H9 (cell line): ENCODE results near the gene KAZN. TPM values are rescaled to one million over a fixed set of nuclear protein-coding genes. Genes with fewer than 3 reads are reported as not detected.

Experiments used
- DNase-seq: peaks from one replicate; pipeline ENCODE4 v3.0.0-alpha.2; 2017
- H2AFZ ChIP-seq: one replicate; pipeline ENCODE4 v1.6.1; 2013; ENCODE audit warnings: mild to moderate bottlenecking, low read length, control low read depth, moderate library complexity
- H2AK5ac ChIP-seq: 2 replicates; pipeline ENCODE4 v1.6.1; 2013; ENCODE audit warnings: low read length, control low read depth, mixed read lengths; ENCODE audit not compliant: insufficient read length
- H2BK120ac ChIP-seq: one replicate; pipeline ENCODE4 v1.6.1; 2013; ENCODE audit warnings: low read depth, mild to moderate bottlenecking, low read length, control low read depth, inconsistent platforms; ENCODE audit not compliant: poor library complexity, severe bottlenecking
- H2BK12ac ChIP-seq: 2 replicates; pipeline ENCODE4 v1.6.1; 2013; ENCODE audit warnings: low read length, control low read depth, mixed read lengths, low read depth; ENCODE audit not compliant: insufficient read length
- H2BK15ac ChIP-seq: 2 replicates; pipeline ENCODE4 v1.6.1; 2013; ENCODE audit warnings: low read depth, low read length, control low read depth
- H2BK20ac ChIP-seq: one replicate; pipeline ENCODE4 v1.6.1; 2013; ENCODE audit warnings: low read depth, mild to moderate bottlenecking, low read length, control low read depth, inconsistent platforms; ENCODE audit not compliant: poor library complexity, severe bottlenecking
- H2BK5ac ChIP-seq: 2 replicates; pipeline ENCODE4 v1.6.1; 2013; ENCODE audit warnings: low read length, control low read depth, mixed read lengths; ENCODE audit not compliant: insufficient read length
- H3K14ac ChIP-seq: 2 replicates; pipeline ENCODE4 v1.6.1; 2013; ENCODE audit warnings: low read length, control low read depth; ENCODE audit not compliant: insufficient read depth
- H3K18ac ChIP-seq: 2 replicates; pipeline ENCODE4 v1.6.1; 2013; ENCODE audit warnings: low read depth, mild to moderate bottlenecking, mixed read lengths, low read length, control low read depth; ENCODE audit not compliant: insufficient read length
- H3K23ac ChIP-seq: 2 replicates; pipeline ENCODE4 v1.6.1; 2013; ENCODE audit warnings: low read length, control low read depth, mixed read lengths, low read depth; ENCODE audit not compliant: insufficient read length
- H3K23me2 ChIP-seq: 2 replicates; pipeline ENCODE4 v1.6.1; 2013; ENCODE audit warnings: low read depth, mild to moderate bottlenecking, mixed read lengths, low read length, control low read depth; ENCODE audit not compliant: insufficient read length, poor library complexity, severe bottlenecking
- H3K27ac ChIP-seq: 2 replicates; pipeline ENCODE4 v1.5.1; 2013; ENCODE audit warnings: low read length, control low read depth, mixed read lengths, low read depth; ENCODE audit not compliant: insufficient read length
- H3K27me3 ChIP-seq: 2 replicates; pipeline ENCODE4 v1.6.1; 2013; ENCODE audit warnings: low read length, control low read depth, inconsistent platforms; ENCODE audit not compliant: insufficient read depth
- H3K4ac ChIP-seq: 2 replicates; pipeline ENCODE4 v1.6.1; 2013; ENCODE audit warnings: low read depth, mild to moderate bottlenecking, control low read depth, inconsistent platforms, low read length, moderate library complexity
- H3K4me1 ChIP-seq: 2 replicates; pipeline ENCODE4 v1.6.1; 2013; ENCODE audit warnings: low read length, control low read depth, inconsistent platforms; ENCODE audit not compliant: insufficient read depth
- H3K4me2 ChIP-seq: 2 replicates; pipeline ENCODE4 v1.6.1; 2013; ENCODE audit warnings: low read length, control low read depth, mixed read lengths; ENCODE audit not compliant: insufficient read length, insufficient read depth
- H3K56ac ChIP-seq: 2 replicates; pipeline ENCODE4 v1.6.1; 2013; ENCODE audit warnings: low read depth, mild to moderate bottlenecking, mixed read lengths, low read length, control low read depth; ENCODE audit not compliant: insufficient read length
- H3K79me1 ChIP-seq: 2 replicates; pipeline ENCODE4 v1.6.1; 2013; ENCODE audit warnings: low read depth, mild to moderate bottlenecking, moderate library complexity, low read length, control low read depth, inconsistent platforms; ENCODE audit not compliant: insufficient read depth, poor library complexity, severe bottlenecking
- H3K79me2 ChIP-seq: 2 replicates; pipeline ENCODE4 v1.6.1; 2013; ENCODE audit warnings: low read length, control low read depth, inconsistent platforms; ENCODE audit not compliant: insufficient read depth
- H3K9ac ChIP-seq: 2 replicates; pipeline ENCODE4 v1.6.1; 2013; ENCODE audit warnings: low read length, control low read depth, mixed read lengths; ENCODE audit not compliant: insufficient read length; ENCODE audit errors: extremely low read depth
- H3K9me3 ChIP-seq: one replicate; pipeline ENCODE4 v1.6.1; 2013; ENCODE audit warnings: low read depth, low read length, inconsistent platforms; ENCODE audit not compliant: control insufficient read depth
- H3T11ph ChIP-seq: one replicate; pipeline ENCODE4 v1.6.1; 2013; ENCODE audit warnings: mild to moderate bottlenecking, low read length, control low read depth, inconsistent platforms
- H4K20me1 ChIP-seq: one replicate; pipeline ENCODE4 v1.6.1; 2013; ENCODE audit not compliant: control insufficient read depth, insufficient read length, insufficient read depth
- H4K5ac ChIP-seq: 2 replicates; pipeline ENCODE4 v1.6.1; 2013; ENCODE audit warnings: low read depth, mild to moderate bottlenecking, mixed read lengths, low read length, control low read depth; ENCODE audit not compliant: insufficient read length
- H4K8ac ChIP-seq: replicated peaks from 2 replicates; pipeline ENCODE4 v1.6.1; 2013; ENCODE audit warnings: low read length, control low read depth, mixed read lengths, low read depth; ENCODE audit not compliant: insufficient read length
- H4K91ac ChIP-seq: 2 replicates; pipeline ENCODE4 v1.6.1; 2013; ENCODE audit warnings: low read depth, mild to moderate bottlenecking, moderate library complexity, mixed read lengths, low read length, control low read depth; ENCODE audit not compliant: insufficient read length
- H3K27ac Mint-ChIP-seq, 3 experiments: 2 replicates in 2 of 3; 3 replicates in 1 of 3; pipeline ENCODE4 v1.8.0; 2020 to 2021; ENCODE audit warnings: mixed read lengths in 3 of 3, mild to moderate bottlenecking in 1 of 3, moderate library complexity in 1 of 3
- H3K27me3 Mint-ChIP-seq: 2 replicates; pipeline ENCODE4 v1.8.0; 2021; ENCODE audit warnings: low read depth, mild to moderate bottlenecking, moderate library complexity, mixed read lengths
- H3K36me3 Mint-ChIP-seq, 3 experiments: 2 replicates in 2 of 3; 3 replicates in 1 of 3; pipeline ENCODE4 v1.8.0; 2020 to 2021; ENCODE audit warnings: low read depth in 3 of 3, mixed read lengths in 3 of 3; ENCODE audit not compliant: insufficient read depth in 1 of 3
- H3K4me1 Mint-ChIP-seq, 2 experiments: 2 replicates each; pipeline ENCODE4 v1.8.0; 2020; ENCODE audit warnings: mixed read lengths in 2 of 2
- H3K4me3 Mint-ChIP-seq, 2 experiments: 2 replicates in 1 of 2; 3 replicates in 1 of 2; pipeline ENCODE4 v1.8.0; 2020 to 2021; ENCODE audit warnings: mild to moderate bottlenecking in 2 of 2, mixed read lengths in 2 of 2, moderate library complexity in 1 of 2
- H3K9me3 Mint-ChIP-seq, 2 experiments: 2 replicates in 1 of 2; 3 replicates in 1 of 2; pipeline ENCODE4 v1.8.0; 2020; ENCODE audit warnings: mild to moderate bottlenecking in 2 of 2, mixed read lengths in 2 of 2, moderate library complexity in 1 of 2
- CTCF ChIP-seq: fragments of 200-600 bp; sonication (generic); conservative IDR thresholded peaks from 3 replicates; pipeline ENCODE4 v1.8.0; 2021; ENCODE audit warnings: antibody characterized with exemption, mild to moderate bottlenecking
- WGBS: extraction: QIAGEN DNeasy Blood & Tissue Kit; methylation state at CpG from one replicate; pipeline ENCODE4 v1.1.7; 2013; ENCODE audit warnings: missing lambda C conversion rate, low lambda C conversion rate, mixed read lengths; ENCODE audit not compliant: insufficient read length; ENCODE audit errors: extremely low coverage; 5-methylcytosine and 5-hydroxymethylcytosine counted together
- total RNA-seq: library from RNA; stranded (reverse); gene quantifications from 2 replicates; pipeline ENCODE4 v1.2.1, GENCODE V29; 2021

Gene KAZN
- total RNA-seq, 1 experiment from 2014 or later = 7.6 TPM

- Histone ChIP-seq H3K23ac (no peak overlapping the region), H3K9me3 (no peaks in the 10 kb centered on the region), H4K8ac (no peak overlapping the region), H3K79me2 (no peaks in the 10 kb centered on the region), H2BK20ac (no peak overlapping the region), H3K4me1 (peaks cover 8% of the 10 kb centered on the region), H3K56ac (no peak overlapping the region), H2BK5ac (no peak overlapping the region), H3K79me1 (no peaks in the 10 kb centered on the region), H2BK15ac (no peak overlapping the region), H3K14ac (no peak overlapping the region), H2AFZ (no peak overlapping the region), H4K20me1 (no peaks in the 10 kb centered on the region), H3K9ac (no peak overlapping the region), H3K4ac (no peak overlapping the region), H2BK12ac (no peak overlapping the region), H2BK120ac (no peak overlapping the region), H3T11ph (no peak overlapping the region), H4K5ac (no peak overlapping the region), H2AK5ac (no peak overlapping the region), H3K27ac (no peak overlapping the region), H3K4me2 (no peak overlapping the region), H3K27me3 (peaks cover 7% of the 10 kb centered on the region; the same call in 1 of the 2 replicates), H3K18ac (no peak overlapping the region), H3K23me2 (no peaks in the 10 kb centered on the region), H4K91ac (no peak overlapping the region)
- Mint-ChIP-seq H3K27ac (no peak overlapping the region; a peak in 1 of 7 replicates), H3K9me3 (no peaks in the 10 kb centered on the region; a peak in 1 of 5 replicates), H3K36me3 (no peaks in the 10 kb centered on the region), H3K4me1 (peaks cover 45 to 51% of the 10 kb centered on the region in 2 experiments), H3K4me3 (no peak overlapping the region), H3K27me3 (peaks cover 51% of the 10 kb centered on the region)
- no peak for TF ChIP-seq CTCF
- no peak for DNase-seq
- WGBS = no CpG with 5 or more reads among the region's 9 CpGs
Measured at GRCh38 chr1:14592004-14592631, 6.4 kb upstream of the KAZN start.
